B cell (primary cell): ENCODE data around the gene GBA2.

ENCODE experiments used
- EZH2 ChIP-seq: IDR thresholded peaks from 2 replicates; pipeline ENCODE4 v1.6.1; 2012; ENCODE audit warnings: borderline replicate concordance, low read depth, mild to moderate bottlenecking, moderate library complexity, low read length; ENCODE audit not compliant: insufficient read depth, poor library complexity, severe bottlenecking
- TF ChIP-seq, protein P1 (sequence below): fragments of 200-600 bp; IDR thresholded peaks from one replicate; pipeline ENCODE4 v1.8.0; 2022; ENCODE audit warnings: antibody characterized with exemption, mild to moderate bottlenecking

GRCh38 chr9:35718721-35719511 lies 30.1 kb downstream of the GBA2 start:
- TF ChIP-seq, protein P1, sequence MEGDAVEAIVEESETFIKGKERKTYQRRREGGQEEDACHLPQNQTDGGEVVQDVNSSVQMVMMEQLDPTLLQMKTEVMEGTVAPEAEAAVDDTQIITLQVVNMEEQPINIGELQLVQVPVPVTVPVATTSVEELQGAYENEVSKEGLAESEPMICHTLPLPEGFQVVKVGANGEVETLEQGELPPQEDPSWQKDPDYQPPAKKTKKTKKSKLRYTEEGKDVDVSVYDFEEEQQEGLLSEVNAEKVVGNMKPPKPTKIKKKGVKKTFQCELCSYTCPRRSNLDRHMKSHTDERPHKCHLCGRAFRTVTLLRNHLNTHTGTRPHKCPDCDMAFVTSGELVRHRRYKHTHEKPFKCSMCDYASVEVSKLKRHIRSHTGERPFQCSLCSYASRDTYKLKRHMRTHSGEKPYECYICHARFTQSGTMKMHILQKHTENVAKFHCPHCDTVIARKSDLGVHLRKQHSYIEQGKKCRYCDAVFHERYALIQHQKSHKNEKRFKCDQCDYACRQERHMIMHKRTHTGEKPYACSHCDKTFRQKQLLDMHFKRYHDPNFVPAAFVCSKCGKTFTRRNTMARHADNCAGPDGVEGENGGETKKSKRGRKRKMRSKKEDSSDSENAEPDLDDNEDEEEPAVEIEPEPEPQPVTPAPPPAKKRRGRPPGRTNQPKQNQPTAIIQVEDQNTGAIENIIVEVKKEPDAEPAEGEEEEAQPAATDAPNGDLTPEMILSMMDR = no peak
- no peak for TF ChIP-seq EZH2
